ENCODE measurements around the gene SNX6.
"Not testable (repeated sequence)": the region's sequence is repeated elsewhere in the genome, so short reads cannot be mapped to it uniquely, and the experiment has no call there.

DNA sequence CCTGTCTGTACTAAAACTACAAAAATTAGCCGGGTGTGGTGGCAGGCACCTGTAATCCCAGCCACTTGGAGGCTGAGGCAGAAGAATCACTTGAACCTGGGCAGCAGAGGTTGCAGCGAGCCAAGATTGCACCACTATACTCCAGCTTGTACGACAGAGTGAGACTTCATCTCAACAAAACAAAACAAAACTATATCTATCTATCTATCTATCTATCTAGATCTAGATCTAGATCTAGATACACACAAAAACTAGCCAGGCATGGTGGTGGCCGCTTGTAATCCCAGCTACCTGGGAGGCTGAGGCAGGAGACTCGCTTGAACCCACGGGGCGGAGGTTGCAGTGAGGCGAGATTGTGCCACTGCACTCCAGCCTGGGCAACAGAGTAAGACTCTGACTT lies 105.7 kb downstream of the SNX6 start:
- TF ChIP-seq, protein P1, sequence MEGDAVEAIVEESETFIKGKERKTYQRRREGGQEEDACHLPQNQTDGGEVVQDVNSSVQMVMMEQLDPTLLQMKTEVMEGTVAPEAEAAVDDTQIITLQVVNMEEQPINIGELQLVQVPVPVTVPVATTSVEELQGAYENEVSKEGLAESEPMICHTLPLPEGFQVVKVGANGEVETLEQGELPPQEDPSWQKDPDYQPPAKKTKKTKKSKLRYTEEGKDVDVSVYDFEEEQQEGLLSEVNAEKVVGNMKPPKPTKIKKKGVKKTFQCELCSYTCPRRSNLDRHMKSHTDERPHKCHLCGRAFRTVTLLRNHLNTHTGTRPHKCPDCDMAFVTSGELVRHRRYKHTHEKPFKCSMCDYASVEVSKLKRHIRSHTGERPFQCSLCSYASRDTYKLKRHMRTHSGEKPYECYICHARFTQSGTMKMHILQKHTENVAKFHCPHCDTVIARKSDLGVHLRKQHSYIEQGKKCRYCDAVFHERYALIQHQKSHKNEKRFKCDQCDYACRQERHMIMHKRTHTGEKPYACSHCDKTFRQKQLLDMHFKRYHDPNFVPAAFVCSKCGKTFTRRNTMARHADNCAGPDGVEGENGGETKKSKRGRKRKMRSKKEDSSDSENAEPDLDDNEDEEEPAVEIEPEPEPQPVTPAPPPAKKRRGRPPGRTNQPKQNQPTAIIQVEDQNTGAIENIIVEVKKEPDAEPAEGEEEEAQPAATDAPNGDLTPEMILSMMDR (IDR thresholded peaks at IDR 0.05): not testable (repeated sequence)
- TF ChIP-seq EP300, POLR2A (IDR thresholded peaks at IDR 0.05): not testable (repeated sequence)

Measured in tibial nerve (tissue), 4 donors.